Urinary bladder (tissue), 4 donors: ENCODE measurements around the gene SEC16A. TPM values are rescaled to one million over a fixed set of nuclear protein-coding genes. Genes with fewer than 3 reads are reported as not detected.
"Not testable (repeated sequence)": the region's sequence is repeated elsewhere in the genome, so short reads cannot be mapped to it uniquely, and the experiment has no call there.

Source experiments
- DNase-seq: peaks from one replicate; pipeline ENCODE4 v3.0.0-alpha.2; 2015; ENCODE audit errors: extremely low spot score
- H3K27ac ChIP-seq: one replicate; pipeline ENCODE4 v1.5.1; 2013; ENCODE audit warnings: low read depth, mild to moderate bottlenecking, moderate library complexity
- H3K36me3 ChIP-seq: one replicate; pipeline ENCODE4 v1.6.1; 2013; ENCODE audit warnings: mild to moderate bottlenecking, moderate library complexity; ENCODE audit not compliant: insufficient read depth
- H3K4me1 ChIP-seq: one replicate; pipeline ENCODE4 v1.6.1; 2013; ENCODE audit warnings: mild to moderate bottlenecking, moderate library complexity; ENCODE audit not compliant: insufficient read depth
- H3K4me3 ChIP-seq: one replicate; pipeline ENCODE4 v1.5.1; 2013; ENCODE audit warnings: low read depth, low read length
- WGBS: extraction: QIAGEN DNeasy Blood & Tissue Kit; methylation state at CpG from one replicate; pipeline ENCODE4 v1.1.7; 2013; 5-methylcytosine and 5-hydroxymethylcytosine counted together
- polyA plus RNA-seq: library from polyadenylated mRNA; stranded (reverse); fragments of 200-250 nt; gene quantifications from one replicate; pipeline ENCODE4 v1.2.3, GENCODE V29; 2013
- total RNA-seq: library from RNA; depleted of rRNA; stranded (reverse); fragments of >200 nt; gene quantifications from one replicate; pipeline ENCODE4 v1.2.3, GENCODE V29; 2014
- donor health status: healthy with polysubstance abuse.
- donor health status: healthy.

The SEC16A gene
- total and polyA plus RNA-seq, 2 donors, result 24.3 to 36.4 TPM

GRCh38 chr9:136407061-136407460, 75.8 kb downstream of the SEC16A start:
- H3K36me3 ChIP-seq, H3K27ac ChIP-seq: not testable (repeated sequence)
- 94% methylated on average over 28 of the region's 28 CpGs for WGBS

GRCh38 chr9:136405904-136406303, 76.9 kb downstream of the SEC16A start:
- H3K4me3 ChIP-seq, H3K4me1 ChIP-seq, H3K27ac ChIP-seq, H3K36me3 ChIP-seq, DNase-seq: not testable (repeated sequence)
- WGBS, result 91% methylated on average over 10 of the region's 10 CpGs

More at GRCh38 chr9:136407061-136407460, 75.8 kb downstream of the SEC16A start:
- H3K4me1 ChIP-seq, H3K4me3 ChIP-seq, DNase-seq: not testable (repeated sequence)

- Histone ChIP-seq H3K4me3 (no peak overlapping the region), H3K27ac (no peak overlapping the region), H3K36me3 (no peaks in the 10 kb centered on the region), H3K4me1 (no peaks in the 10 kb centered on the region)
- no peak for DNase-seq
- WGBS, result 88% methylated on average over 7 of the region's 7 CpGs
Measured at GRCh38 chr9:136405481-136405880, 77.4 kb downstream of the SEC16A start.

- 87% methylated on average over 14 of the region's 14 CpGs for WGBS
- no peak for DNase-seq
- H3K4me1 ChIP-seq, result no peaks in the 10 kb centered on the region
- H3K27ac ChIP-seq, result no peak overlapping the region
- no peaks in the 10 kb centered on the region for H3K36me3 ChIP-seq
- H3K4me3 ChIP-seq, result no peak overlapping the region
Measured at GRCh38 chr9:136404801-136405136, 78.1 kb downstream of the SEC16A start.

- no peak for DNase-seq
- no peaks in the 10 kb centered on the region for H3K4me1 ChIP-seq
- H3K27ac ChIP-seq, result no peak overlapping the region
- WGBS, result 91% methylated on average over 32 of the region's 32 CpGs
- H3K36me3 ChIP-seq, result no peaks in the 10 kb centered on the region
- H3K4me3 ChIP-seq, result no peak overlapping the region
Measured at GRCh38 chr9:136403915-136404800, 78.7 kb downstream of the SEC16A start.

GRCh38 chr9:136403538-136403914, 79.3 kb downstream of the SEC16A start:
- Histone ChIP-seq H3K4me3 (no peak overlapping the region), H3K36me3 (no peaks in the 10 kb centered on the region), H3K27ac (no peak overlapping the region), H3K4me1 (no peaks in the 10 kb centered on the region)
- 93% methylated on average over 5 of the region's 5 CpGs for WGBS
- no peak for DNase-seq

GRCh38 chr9:136402067-136402466, 80.8 kb downstream of the SEC16A start:
- 77% methylated on average over 13 of the region's 13 CpGs for WGBS

GRCh38 chr9:136401173-136401922, 81.5 kb downstream of the SEC16A start:
- Histone ChIP-seq H3K36me3 (no peaks in the 10 kb centered on the region), H3K27ac (no peak overlapping the region), H3K4me1 (no peaks in the 10 kb centered on the region), H3K4me3 (no peak overlapping the region)
- no peak for DNase-seq
- 89% methylated on average over 18 of the region's 18 CpGs for WGBS

More at GRCh38 chr9:136402067-136402466, 80.8 kb downstream of the SEC16A start:
- no peak overlapping the region for H3K4me3 ChIP-seq
- no peaks in the 10 kb centered on the region for H3K36me3 ChIP-seq
- no peak overlapping the region for H3K27ac ChIP-seq
- no peak for DNase-seq
- H3K4me1 ChIP-seq, result no peaks in the 10 kb centered on the region

- H3K27ac ChIP-seq, result no peak within 1 kb of the TSS
- H3K4me3 ChIP-seq, result peak within 1 kb of the TSS; percentile 95
- no peaks in the 10 kb centered on the region for H3K4me1 ChIP-seq
- 6% methylated on average over 71 of the region's 71 CpGs for WGBS
- H3K36me3 ChIP-seq, result no peaks in the 10 kb centered on the region
- peak; percentile 47 for DNase-seq
Measured at GRCh38 chr9:136400038-136400834, 82.6 kb downstream of the SEC16A start, which contains the start of gene SNAPC4. SNAPC4 (minus strand) TSS chr9:136400170; CDS start chr9:136398428, 1,742 bp downstream.

GRCh38 chr9:136399176-136400037, 83.4 kb downstream of the SEC16A start:
- 1% methylated on average over 67 of the region's 67 CpGs for WGBS
- Histone ChIP-seq H3K4me1 (no peaks in the 10 kb centered on the region), H3K27ac (no peak overlapping the region), H3K36me3 (no peaks in the 10 kb centered on the region), H3K4me3 (peak overlapping the region; percentile 95)
- no peak for DNase-seq

- DNase-seq, result no peak
- Histone ChIP-seq H3K27ac (no peak overlapping the region), H3K4me3 (no peak overlapping the region), H3K4me1 (no peaks in the 10 kb centered on the region), H3K36me3 (no peaks in the 10 kb centered on the region)
- 94% methylated on average over 12 of the region's 12 CpGs for WGBS
Measured at GRCh38 chr9:136398286-136398685, 84.6 kb downstream of the SEC16A start.

GRCh38 chr9:136397643-136398042, 85.2 kb downstream of the SEC16A start:
- H3K4me3 ChIP-seq, result no peak overlapping the region
- no peak overlapping the region for H3K27ac ChIP-seq
- no peaks in the 10 kb centered on the region for H3K36me3 ChIP-seq
- DNase-seq, result no peak
- no peaks in the 10 kb centered on the region for H3K4me1 ChIP-seq
- 74% methylated on average over 6 of the region's 6 CpGs for WGBS

GRCh38 chr9:136396219-136396515, 86.7 kb downstream of the SEC16A start:
- H3K36me3 ChIP-seq, result peaks cover 2% of the 10 kb centered on the region

More at GRCh38 chr9:136396219-136396515, 86.7 kb downstream of the SEC16A start:
- no peaks in the 10 kb centered on the region for H3K4me1 ChIP-seq
- DNase-seq, result no peak
- H3K27ac ChIP-seq, result no peak overlapping the region
- 74% methylated on average over 4 of the region's 4 CpGs for WGBS
- no peak overlapping the region for H3K4me3 ChIP-seq
